HepG2 (cell line): ENCODE data around the gene ZNF134. TPM values are rescaled to one million over a fixed set of nuclear protein-coding genes. Genes with fewer than 3 reads are reported as not detected.

ENCODE experiments used
- ESRRA ChIP-seq: sonication (generic); formaldehyde crosslinking; IDR thresholded peaks from 2 replicates; pipeline ENCODE4 v1.5.1; 2020; ENCODE audit warnings: mild to moderate bottlenecking, low read depth, missing genetic modification reagents
- FOXA3 ChIP-seq: IDR thresholded peaks from 2 replicates; pipeline ENCODE4 v1.6.1; 2016; ENCODE audit warnings: missing genetic modification reagents, missing compliant biosample characterization
- GABPB1 ChIP-seq: IDR thresholded peaks from 2 replicates; pipeline ENCODE4 v1.6.1; 2016; ENCODE audit warnings: mild to moderate bottlenecking, missing genetic modification reagents, moderate library complexity, missing compliant biosample characterization
- HDAC2 ChIP-seq: sonication (generic); formaldehyde crosslinking; IDR thresholded peaks from 2 replicates; pipeline ENCODE4 v1.4.0; 2020; ENCODE audit warnings: missing genetic modification reagents
- MTF2 ChIP-seq: sonication (generic); formaldehyde crosslinking; IDR thresholded peaks from 2 replicates; pipeline ENCODE4 v1.5.0; 2020; ENCODE audit warnings: missing genetic modification reagents, borderline replicate concordance
- NRL ChIP-seq: sonication (generic); formaldehyde crosslinking; IDR thresholded peaks from 2 replicates; pipeline ENCODE4 v1.5.0; 2020; ENCODE audit warnings: missing genetic modification reagents, mild to moderate bottlenecking, moderate library complexity, borderline replicate concordance
- SP4 ChIP-seq: sonication (generic); formaldehyde crosslinking; IDR thresholded peaks from 2 replicates; pipeline ENCODE4 v1.8.1; 2023; ENCODE audit warnings: mild to moderate bottlenecking, missing genetic modification reagents
- ZNF350 ChIP-seq: sonication (generic); formaldehyde crosslinking; IDR thresholded peaks from 2 replicates; pipeline ENCODE4 v1.4.0; 2020; ENCODE audit warnings: mild to moderate bottlenecking, low read depth, missing genetic modification reagents, borderline replicate concordance
- ZNF713 ChIP-seq: sonication (generic); formaldehyde crosslinking; IDR thresholded peaks from 2 replicates; pipeline ENCODE4 v1.4.0; 2020; ENCODE audit warnings: mild to moderate bottlenecking, missing genetic modification reagents
- ZSCAN31 ChIP-seq: sonication (generic); formaldehyde crosslinking; IDR thresholded peaks from 2 replicates; pipeline ENCODE4 v1.5.0; 2020; ENCODE audit warnings: low read depth, mild to moderate bottlenecking, missing genetic modification reagents
- polyA plus RNA-seq, 8 experiments: library from polyadenylated mRNA; depleted of rRNA in 3 of 8; stranded (reverse) in 7 of 8; unstranded in 1 of 8; fragments of >200 nt; fragmentation: Illumina TruSeq in 4 of 8; extraction: Trizol in 4 of 8; gene quantifications; 2 replicates each; pipeline versions ENCODE4 v1.2.1 to v1.2.3, GENCODE V29; 2011 to 2016; ENCODE audit warnings: low read depth in 4 of 8, missing spikeins in 1 of 8, mixed read lengths in 1 of 8; ENCODE audit not compliant: insufficient read depth in 1 of 8
- total RNA-seq, 5 experiments: library from RNA; depleted of rRNA; stranded (reverse); fragments of >200 nt; fragmentation: Illumina TruSeq; extraction: Trizol; gene quantifications; 2 replicates each; pipeline ENCODE4 v1.2.3, GENCODE V29; 2016; ENCODE audit warnings: low read depth in 1 of 5
- TF ChIP-seq, protein P1 (sequence below): sonication (generic); IDR thresholded peaks from 2 replicates; pipeline ENCODE4 v1.6.1; 2016; ENCODE audit warnings: low read depth, borderline replicate concordance
- TF ChIP-seq, protein P2 (sequence below): sonication (generic); formaldehyde crosslinking; IDR thresholded peaks from 2 replicates; pipeline ENCODE4 v1.5.1; 2020; ENCODE audit warnings: mild to moderate bottlenecking, moderate library complexity, missing genetic modification reagents
- TF ChIP-seq, protein P3 (sequence below): sonication (generic); formaldehyde crosslinking; IDR thresholded peaks from 2 replicates; pipeline ENCODE4 v1.5.1; 2020; ENCODE audit warnings: missing genetic modification reagents, mild to moderate bottlenecking, borderline replicate concordance
- TF ChIP-seq, protein P4 (sequence below), 2 experiments: sonication (generic) in 1 of 2; formaldehyde crosslinking in 1 of 2; IDR thresholded peaks; 2 replicates each; pipeline versions ENCODE4 v1.6.1 to v1.9.0; 2014 to 2022; ENCODE audit warnings: antibody characterized with exemption in 1 of 2, borderline replicate concordance in 1 of 2, inconsistent platforms in 1 of 2, low read depth in 1 of 2, missing genetic modification reagents in 1 of 2
- TF ChIP-seq, protein P5 (sequence below): sonication (generic); formaldehyde crosslinking; IDR thresholded peaks from 2 replicates; pipeline ENCODE4 v1.5.0; 2020; ENCODE audit warnings: mild to moderate bottlenecking, missing genetic modification reagents

ZNF134 gene
- total and polyA plus RNA-seq, 2 of the 13 experiments (the other 11 are each of a cell fraction or from before 2014, with no cell fraction given), result 6.8 to 17.1 TPM

DNA sequence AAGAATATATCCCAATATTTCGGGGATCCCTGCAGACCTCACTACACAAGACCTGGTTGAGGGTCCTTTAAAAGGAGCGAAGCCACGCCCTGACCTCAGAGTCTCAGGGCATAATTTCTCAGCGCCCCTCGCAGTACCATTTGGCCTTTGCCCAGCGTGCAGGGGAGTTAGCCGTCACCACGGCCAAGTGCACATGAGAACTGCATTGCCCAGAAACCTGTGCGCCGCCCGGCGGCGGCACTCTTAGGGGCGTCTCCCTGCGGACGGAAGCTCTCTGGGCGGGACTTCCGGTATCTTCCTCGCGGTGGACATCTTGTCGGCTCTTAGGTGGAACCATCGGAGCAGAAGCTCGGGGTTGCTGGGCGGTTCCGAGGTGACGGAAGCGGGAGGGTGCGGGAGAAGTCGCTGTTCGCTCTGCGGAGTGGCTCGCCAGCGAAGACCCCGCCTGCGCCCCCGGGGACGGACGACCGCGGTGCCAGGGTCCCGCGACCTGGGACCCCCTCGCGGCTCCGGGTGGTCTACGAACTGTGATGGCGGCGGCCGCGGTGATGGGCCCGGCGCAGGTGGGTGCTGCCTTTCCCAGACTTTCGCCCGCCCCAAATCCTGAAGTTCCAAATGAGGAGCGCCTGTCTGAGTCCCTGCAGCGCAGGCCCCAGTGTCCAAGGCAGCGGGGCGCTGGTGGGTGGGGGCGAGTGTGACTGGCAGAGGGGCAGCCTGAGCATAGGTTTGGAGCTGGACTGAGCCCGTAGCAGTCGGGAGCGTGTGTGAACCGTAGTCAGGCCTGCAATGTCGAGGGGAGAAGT is at the start of gene ZNF134 (continued):
- peak; percentile 44 for TF ChIP-seq HDAC2 (CRISPR knock-in tag)
- TF ChIP-seq, protein P1, sequence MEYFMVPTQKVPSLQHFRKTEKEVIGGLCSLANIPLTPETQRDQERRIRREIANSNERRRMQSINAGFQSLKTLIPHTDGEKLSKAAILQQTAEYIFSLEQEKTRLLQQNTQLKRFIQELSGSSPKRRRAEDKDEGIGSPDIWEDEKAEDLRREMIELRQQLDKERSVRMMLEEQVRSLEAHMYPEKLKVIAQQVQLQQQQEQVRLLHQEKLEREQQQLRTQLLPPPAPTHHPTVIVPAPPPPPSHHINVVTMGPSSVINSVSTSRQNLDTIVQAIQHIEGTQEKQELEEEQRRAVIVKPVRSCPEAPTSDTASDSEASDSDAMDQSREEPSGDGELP, result 0 out of 2 replicates have a peak, but pooled peaks have one; percentile 20
- TF ChIP-seq, protein P2, sequence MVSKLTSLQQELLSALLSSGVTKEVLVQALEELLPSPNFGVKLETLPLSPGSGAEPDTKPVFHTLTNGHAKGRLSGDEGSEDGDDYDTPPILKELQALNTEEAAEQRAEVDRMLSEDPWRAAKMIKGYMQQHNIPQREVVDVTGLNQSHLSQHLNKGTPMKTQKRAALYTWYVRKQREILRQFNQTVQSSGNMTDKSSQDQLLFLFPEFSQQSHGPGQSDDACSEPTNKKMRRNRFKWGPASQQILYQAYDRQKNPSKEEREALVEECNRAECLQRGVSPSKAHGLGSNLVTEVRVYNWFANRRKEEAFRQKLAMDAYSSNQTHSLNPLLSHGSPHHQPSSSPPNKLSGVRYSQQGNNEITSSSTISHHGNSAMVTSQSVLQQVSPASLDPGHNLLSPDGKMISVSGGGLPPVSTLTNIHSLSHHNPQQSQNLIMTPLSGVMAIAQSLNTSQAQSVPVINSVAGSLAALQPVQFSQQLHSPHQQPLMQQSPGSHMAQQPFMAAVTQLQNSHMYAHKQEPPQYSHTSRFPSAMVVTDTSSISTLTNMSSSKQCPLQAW (CRISPR knock-in tag), result 0 out of 2 replicates have a peak, but pooled peaks have one; percentile 33
- peak; percentile 77 for TF ChIP-seq ZSCAN31 (CRISPR knock-in tag)
- TF ChIP-seq NRL (CRISPR knock-in tag), result no peak
- TF ChIP-seq ZNF713 (CRISPR knock-in tag), result 0 out of 2 replicates have a peak, but pooled peaks have one; percentile 59
- TF ChIP-seq SP4 (CRISPR knock-in tag), result peak; percentile 50
- TF ChIP-seq, protein P3, sequence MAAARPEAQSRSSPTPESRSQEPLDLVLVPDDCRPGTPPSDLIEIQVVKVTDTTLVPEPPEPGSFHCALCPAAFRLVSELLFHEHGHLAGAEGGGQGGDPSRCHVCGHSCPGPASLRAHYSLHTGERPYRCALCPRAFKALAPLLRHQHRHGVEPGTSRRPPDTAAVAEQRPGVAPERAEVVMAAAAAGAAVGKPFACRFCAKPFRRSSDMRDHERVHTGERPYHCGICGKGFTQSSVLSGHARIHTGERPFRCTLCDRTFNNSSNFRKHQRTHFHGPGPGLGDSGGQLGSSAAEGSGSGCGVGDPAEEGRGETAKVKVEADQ, result peak; percentile 74
- TF ChIP-seq MTF2, result peak; percentile 66; the same call in 1 of the 2 replicates
- TF ChIP-seq, protein P4, sequence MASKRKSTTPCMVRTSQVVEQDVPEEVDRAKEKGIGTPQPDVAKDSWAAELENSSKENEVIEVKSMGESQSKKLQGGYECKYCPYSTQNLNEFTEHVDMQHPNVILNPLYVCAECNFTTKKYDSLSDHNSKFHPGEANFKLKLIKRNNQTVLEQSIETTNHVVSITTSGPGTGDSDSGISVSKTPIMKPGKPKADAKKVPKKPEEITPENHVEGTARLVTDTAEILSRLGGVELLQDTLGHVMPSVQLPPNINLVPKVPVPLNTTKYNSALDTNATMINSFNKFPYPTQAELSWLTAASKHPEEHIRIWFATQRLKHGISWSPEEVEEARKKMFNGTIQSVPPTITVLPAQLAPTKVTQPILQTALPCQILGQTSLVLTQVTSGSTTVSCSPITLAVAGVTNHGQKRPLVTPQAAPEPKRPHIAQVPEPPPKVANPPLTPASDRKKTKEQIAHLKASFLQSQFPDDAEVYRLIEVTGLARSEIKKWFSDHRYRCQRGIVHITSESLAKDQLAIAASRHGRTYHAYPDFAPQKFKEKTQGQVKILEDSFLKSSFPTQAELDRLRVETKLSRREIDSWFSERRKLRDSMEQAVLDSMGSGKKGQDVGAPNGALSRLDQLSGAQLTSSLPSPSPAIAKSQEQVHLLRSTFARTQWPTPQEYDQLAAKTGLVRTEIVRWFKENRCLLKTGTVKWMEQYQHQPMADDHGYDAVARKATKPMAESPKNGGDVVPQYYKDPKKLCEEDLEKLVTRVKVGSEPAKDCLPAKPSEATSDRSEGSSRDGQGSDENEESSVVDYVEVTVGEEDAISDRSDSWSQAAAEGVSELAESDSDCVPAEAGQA (IDR thresholded peaks at IDR 0.05; ENCODE audit: low read depth), result no peak
- TF ChIP-seq, protein P4 (CRISPR knock-in tag; IDR thresholded peaks at IDR 0.05; ENCODE audit: borderline replicate concordance), result 0 out of 2 replicates have a peak, but pooled peaks have one; percentile 52
- peak; percentile 97 for TF ChIP-seq GABPB1 (CRISPR knock-in tag)
- TF ChIP-seq ZNF350, result peak; percentile 71; the same call in 1 of the 2 replicates
- peak; percentile 37; the same call in 1 of the 2 replicates for TF ChIP-seq ESRRA (CRISPR knock-in tag)
- TF ChIP-seq, protein P5, sequence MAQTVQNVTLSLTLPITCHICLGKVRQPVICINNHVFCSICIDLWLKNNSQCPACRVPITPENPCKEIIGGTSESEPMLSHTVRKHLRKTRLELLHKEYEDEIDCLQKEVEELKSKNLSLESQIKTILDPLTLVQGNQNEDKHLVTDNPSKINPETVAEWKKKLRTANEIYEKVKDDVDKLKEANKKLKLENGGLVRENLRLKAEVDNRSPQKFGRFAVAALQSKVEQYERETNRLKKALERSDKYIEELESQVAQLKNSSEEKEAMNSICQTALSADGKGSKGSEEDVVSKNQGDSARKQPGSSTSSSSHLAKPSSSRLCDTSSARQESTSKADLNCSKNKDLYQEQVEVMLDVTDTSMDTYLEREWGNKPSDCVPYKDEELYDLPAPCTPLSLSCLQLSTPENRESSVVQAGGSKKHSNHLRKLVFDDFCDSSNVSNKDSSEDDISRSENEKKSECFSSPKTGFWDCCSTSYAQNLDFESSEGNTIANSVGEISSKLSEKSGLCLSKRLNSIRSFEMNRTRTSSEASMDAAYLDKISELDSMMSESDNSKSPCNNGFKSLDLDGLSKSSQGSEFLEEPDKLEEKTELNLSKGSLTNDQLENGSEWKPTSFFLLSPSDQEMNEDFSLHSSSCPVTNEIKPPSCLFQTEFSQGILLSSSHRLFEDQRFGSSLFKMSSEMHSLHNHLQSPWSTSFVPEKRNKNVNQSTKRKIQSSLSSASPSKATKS (CRISPR knock-in tag), result no peak
- TF ChIP-seq FOXA3 (CRISPR knock-in tag), result peak; percentile 23; the same call in 1 of the 2 replicates
